NB4 (cell line): ENCODE data around the gene AMPH.

ENCODE experiments used
- MYC ChIP-seq: IDR thresholded peaks from 2 replicates; pipeline ENCODE4 v1.6.1; 2011; ENCODE audit warnings: low read depth, low read length
- TF ChIP-seq, protein P1 (sequence below): IDR thresholded peaks from one replicate; pipeline ENCODE4 v1.5.1; 2012; ENCODE audit warnings: low read depth, low read length

DNA sequence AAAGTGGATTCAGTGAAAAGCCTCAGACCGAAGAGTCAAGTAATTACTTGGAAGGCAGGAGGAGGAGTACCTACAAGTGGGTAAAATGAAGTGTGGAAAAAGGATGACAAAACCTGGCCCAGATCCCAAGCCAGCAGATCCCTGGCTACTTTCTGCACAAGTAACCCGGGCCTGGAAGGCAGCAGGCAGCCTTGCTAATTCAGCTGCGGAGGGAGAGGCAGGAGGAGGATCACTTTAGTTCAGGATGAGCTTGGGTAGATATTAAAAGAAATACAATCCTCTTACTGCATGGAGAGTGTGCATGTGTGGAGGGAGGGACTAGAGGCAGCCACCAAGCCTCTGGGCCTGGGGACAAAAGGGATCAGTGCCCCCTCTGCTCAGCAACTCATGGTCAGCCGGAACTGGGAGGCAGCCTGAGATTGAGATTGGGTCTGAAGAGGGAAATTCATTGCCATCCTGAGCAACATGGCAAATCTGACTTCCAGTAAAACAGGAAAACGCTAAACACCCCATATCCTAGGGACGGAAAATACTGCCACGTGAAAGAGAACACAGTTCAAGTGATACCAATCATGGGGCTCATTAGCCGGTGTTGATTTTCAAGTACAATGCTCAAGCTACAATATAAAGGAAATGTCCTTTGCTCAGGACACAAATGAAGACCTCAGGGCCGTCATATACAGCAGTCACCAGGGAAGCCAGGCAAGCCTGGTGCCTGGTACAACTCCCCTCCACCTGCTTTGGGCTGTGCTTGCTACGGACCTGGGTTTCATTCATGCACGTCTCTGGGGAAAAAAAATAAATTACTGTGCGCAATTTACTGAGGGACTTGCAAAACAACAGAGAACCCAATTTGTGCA lies 1.3 kb downstream of the AMPH start:
- TF ChIP-seq, protein P1, sequence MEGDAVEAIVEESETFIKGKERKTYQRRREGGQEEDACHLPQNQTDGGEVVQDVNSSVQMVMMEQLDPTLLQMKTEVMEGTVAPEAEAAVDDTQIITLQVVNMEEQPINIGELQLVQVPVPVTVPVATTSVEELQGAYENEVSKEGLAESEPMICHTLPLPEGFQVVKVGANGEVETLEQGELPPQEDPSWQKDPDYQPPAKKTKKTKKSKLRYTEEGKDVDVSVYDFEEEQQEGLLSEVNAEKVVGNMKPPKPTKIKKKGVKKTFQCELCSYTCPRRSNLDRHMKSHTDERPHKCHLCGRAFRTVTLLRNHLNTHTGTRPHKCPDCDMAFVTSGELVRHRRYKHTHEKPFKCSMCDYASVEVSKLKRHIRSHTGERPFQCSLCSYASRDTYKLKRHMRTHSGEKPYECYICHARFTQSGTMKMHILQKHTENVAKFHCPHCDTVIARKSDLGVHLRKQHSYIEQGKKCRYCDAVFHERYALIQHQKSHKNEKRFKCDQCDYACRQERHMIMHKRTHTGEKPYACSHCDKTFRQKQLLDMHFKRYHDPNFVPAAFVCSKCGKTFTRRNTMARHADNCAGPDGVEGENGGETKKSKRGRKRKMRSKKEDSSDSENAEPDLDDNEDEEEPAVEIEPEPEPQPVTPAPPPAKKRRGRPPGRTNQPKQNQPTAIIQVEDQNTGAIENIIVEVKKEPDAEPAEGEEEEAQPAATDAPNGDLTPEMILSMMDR = no peak
- no peak for TF ChIP-seq MYC
